H9 (cell line): ENCODE measurements around the gene ITGA8. TPM values are rescaled to one million over a fixed set of nuclear protein-coding genes. Genes with fewer than 3 reads are reported as not detected.

ENCODE experiments used
- DNase-seq: peaks from one replicate; pipeline ENCODE4 v3.0.0-alpha.2; 2017
- H2AFZ ChIP-seq: one replicate; pipeline ENCODE4 v1.6.1; 2013; ENCODE audit warnings: mild to moderate bottlenecking, low read length, control low read depth, moderate library complexity
- H2AK5ac ChIP-seq: 2 replicates; pipeline ENCODE4 v1.6.1; 2013; ENCODE audit warnings: low read length, control low read depth, mixed read lengths; ENCODE audit not compliant: insufficient read length
- H2BK120ac ChIP-seq: one replicate; pipeline ENCODE4 v1.6.1; 2013; ENCODE audit warnings: low read depth, mild to moderate bottlenecking, low read length, control low read depth, inconsistent platforms; ENCODE audit not compliant: poor library complexity, severe bottlenecking
- H2BK12ac ChIP-seq: 2 replicates; pipeline ENCODE4 v1.6.1; 2013; ENCODE audit warnings: low read length, control low read depth, mixed read lengths, low read depth; ENCODE audit not compliant: insufficient read length
- H2BK15ac ChIP-seq: 2 replicates; pipeline ENCODE4 v1.6.1; 2013; ENCODE audit warnings: low read depth, low read length, control low read depth
- H2BK20ac ChIP-seq: one replicate; pipeline ENCODE4 v1.6.1; 2013; ENCODE audit warnings: low read depth, mild to moderate bottlenecking, low read length, control low read depth, inconsistent platforms; ENCODE audit not compliant: poor library complexity, severe bottlenecking
- H2BK5ac ChIP-seq: 2 replicates; pipeline ENCODE4 v1.6.1; 2013; ENCODE audit warnings: low read length, control low read depth, mixed read lengths; ENCODE audit not compliant: insufficient read length
- H3K14ac ChIP-seq: 2 replicates; pipeline ENCODE4 v1.6.1; 2013; ENCODE audit warnings: low read length, control low read depth; ENCODE audit not compliant: insufficient read depth
- H3K18ac ChIP-seq: 2 replicates; pipeline ENCODE4 v1.6.1; 2013; ENCODE audit warnings: low read depth, mild to moderate bottlenecking, mixed read lengths, low read length, control low read depth; ENCODE audit not compliant: insufficient read length
- H3K23ac ChIP-seq: 2 replicates; pipeline ENCODE4 v1.6.1; 2013; ENCODE audit warnings: low read length, control low read depth, mixed read lengths, low read depth; ENCODE audit not compliant: insufficient read length
- H3K23me2 ChIP-seq: 2 replicates; pipeline ENCODE4 v1.6.1; 2013; ENCODE audit warnings: low read depth, mild to moderate bottlenecking, mixed read lengths, low read length, control low read depth; ENCODE audit not compliant: insufficient read length, poor library complexity, severe bottlenecking
- H3K27ac ChIP-seq: 2 replicates; pipeline ENCODE4 v1.5.1; 2013; ENCODE audit warnings: low read length, control low read depth, mixed read lengths, low read depth; ENCODE audit not compliant: insufficient read length
- H3K27me3 ChIP-seq: 2 replicates; pipeline ENCODE4 v1.6.1; 2013; ENCODE audit warnings: low read length, control low read depth, inconsistent platforms; ENCODE audit not compliant: insufficient read depth
- H3K4ac ChIP-seq: 2 replicates; pipeline ENCODE4 v1.6.1; 2013; ENCODE audit warnings: low read depth, mild to moderate bottlenecking, control low read depth, inconsistent platforms, low read length, moderate library complexity
- H3K4me1 ChIP-seq: 2 replicates; pipeline ENCODE4 v1.6.1; 2013; ENCODE audit warnings: low read length, control low read depth, inconsistent platforms; ENCODE audit not compliant: insufficient read depth
- H3K4me2 ChIP-seq: 2 replicates; pipeline ENCODE4 v1.6.1; 2013; ENCODE audit warnings: low read length, control low read depth, mixed read lengths; ENCODE audit not compliant: insufficient read length, insufficient read depth
- H3K56ac ChIP-seq: 2 replicates; pipeline ENCODE4 v1.6.1; 2013; ENCODE audit warnings: low read depth, mild to moderate bottlenecking, mixed read lengths, low read length, control low read depth; ENCODE audit not compliant: insufficient read length
- H3K79me1 ChIP-seq: 2 replicates; pipeline ENCODE4 v1.6.1; 2013; ENCODE audit warnings: low read depth, mild to moderate bottlenecking, moderate library complexity, low read length, control low read depth, inconsistent platforms; ENCODE audit not compliant: insufficient read depth, poor library complexity, severe bottlenecking
- H3K79me2 ChIP-seq: 2 replicates; pipeline ENCODE4 v1.6.1; 2013; ENCODE audit warnings: low read length, control low read depth, inconsistent platforms; ENCODE audit not compliant: insufficient read depth
- H3K9ac ChIP-seq: 2 replicates; pipeline ENCODE4 v1.6.1; 2013; ENCODE audit warnings: low read length, control low read depth, mixed read lengths; ENCODE audit not compliant: insufficient read length; ENCODE audit errors: extremely low read depth
- H3K9me3 ChIP-seq: one replicate; pipeline ENCODE4 v1.6.1; 2013; ENCODE audit warnings: low read depth, low read length, inconsistent platforms; ENCODE audit not compliant: control insufficient read depth
- H3T11ph ChIP-seq: one replicate; pipeline ENCODE4 v1.6.1; 2013; ENCODE audit warnings: mild to moderate bottlenecking, low read length, control low read depth, inconsistent platforms
- H4K20me1 ChIP-seq: one replicate; pipeline ENCODE4 v1.6.1; 2013; ENCODE audit not compliant: control insufficient read depth, insufficient read length, insufficient read depth
- H4K5ac ChIP-seq: 2 replicates; pipeline ENCODE4 v1.6.1; 2013; ENCODE audit warnings: low read depth, mild to moderate bottlenecking, mixed read lengths, low read length, control low read depth; ENCODE audit not compliant: insufficient read length
- H4K8ac ChIP-seq: replicated peaks from 2 replicates; pipeline ENCODE4 v1.6.1; 2013; ENCODE audit warnings: low read length, control low read depth, mixed read lengths, low read depth; ENCODE audit not compliant: insufficient read length
- H4K91ac ChIP-seq: 2 replicates; pipeline ENCODE4 v1.6.1; 2013; ENCODE audit warnings: low read depth, mild to moderate bottlenecking, moderate library complexity, mixed read lengths, low read length, control low read depth; ENCODE audit not compliant: insufficient read length
- H3K27ac Mint-ChIP-seq, 3 experiments: 2 replicates in 2 of 3; 3 replicates in 1 of 3; pipeline ENCODE4 v1.8.0; 2020 to 2021; ENCODE audit warnings: mixed read lengths in 3 of 3, mild to moderate bottlenecking in 1 of 3, moderate library complexity in 1 of 3
- H3K27me3 Mint-ChIP-seq: 2 replicates; pipeline ENCODE4 v1.8.0; 2021; ENCODE audit warnings: low read depth, mild to moderate bottlenecking, moderate library complexity, mixed read lengths
- H3K36me3 Mint-ChIP-seq, 3 experiments: 2 replicates in 2 of 3; 3 replicates in 1 of 3; pipeline ENCODE4 v1.8.0; 2020 to 2021; ENCODE audit warnings: low read depth in 3 of 3, mixed read lengths in 3 of 3; ENCODE audit not compliant: insufficient read depth in 1 of 3
- H3K4me1 Mint-ChIP-seq, 2 experiments: 2 replicates each; pipeline ENCODE4 v1.8.0; 2020; ENCODE audit warnings: mixed read lengths in 2 of 2
- H3K4me3 Mint-ChIP-seq, 2 experiments: 2 replicates in 1 of 2; 3 replicates in 1 of 2; pipeline ENCODE4 v1.8.0; 2020 to 2021; ENCODE audit warnings: mild to moderate bottlenecking in 2 of 2, mixed read lengths in 2 of 2, moderate library complexity in 1 of 2
- H3K9me3 Mint-ChIP-seq, 2 experiments: 2 replicates in 1 of 2; 3 replicates in 1 of 2; pipeline ENCODE4 v1.8.0; 2020; ENCODE audit warnings: mild to moderate bottlenecking in 2 of 2, mixed read lengths in 2 of 2, moderate library complexity in 1 of 2
- CTCF ChIP-seq: fragments of 200-600 bp; sonication (generic); conservative IDR thresholded peaks from 3 replicates; pipeline ENCODE4 v1.8.0; 2021; ENCODE audit warnings: antibody characterized with exemption, mild to moderate bottlenecking
- WGBS: extraction: QIAGEN DNeasy Blood & Tissue Kit; methylation state at CpG from one replicate; pipeline ENCODE4 v1.1.7; 2013; ENCODE audit warnings: missing lambda C conversion rate, low lambda C conversion rate, mixed read lengths; ENCODE audit not compliant: insufficient read length; ENCODE audit errors: extremely low coverage; 5-methylcytosine and 5-hydroxymethylcytosine counted together
- total RNA-seq: library from RNA; stranded (reverse); gene quantifications from 2 replicates; pipeline ENCODE4 v1.2.1, GENCODE V29; 2021

Gene ITGA8
- total RNA-seq, 1 experiment from 2014 or later: not detected

GRCh38 chr10:15545266-15545665, 174.5 kb downstream of the ITGA8 start:
- TF ChIP-seq CTCF: no peak
- Histone ChIP-seq H3K27me3 (no peaks in the 10 kb centered on the region), H3K9ac (no peak overlapping the region), H3T11ph (no peak overlapping the region), H4K5ac (no peak overlapping the region), H2AFZ (no peak overlapping the region), H3K23me2 (no peaks in the 10 kb centered on the region), H3K23ac (no peak overlapping the region), H3K4me1 (no peaks in the 10 kb centered on the region), H2BK5ac (no peak overlapping the region), H3K14ac (no peak overlapping the region), H4K8ac (no peak overlapping the region), H2BK12ac (no peak overlapping the region), H2BK20ac (no peak overlapping the region), H4K20me1 (no peaks in the 10 kb centered on the region), H3K18ac (no peak overlapping the region), H3K4ac (no peak overlapping the region), H2BK120ac (no peak overlapping the region), H2BK15ac (no peak overlapping the region), H3K56ac (no peak overlapping the region), H4K91ac (no peak overlapping the region), H3K27ac (no peak overlapping the region), H3K79me2 (no peaks in the 10 kb centered on the region), H3K4me2 (no peak overlapping the region), H3K79me1 (no peaks in the 10 kb centered on the region), H3K9me3 (no peaks in the 10 kb centered on the region), H2AK5ac (no peak overlapping the region)
- DNase-seq: no peak
- H3K27ac Mint-ChIP-seq: no peak overlapping the region
- H3K4me1 Mint-ChIP-seq: no peaks in the 10 kb centered on the region
- no peak overlapping the region for H3K4me3 Mint-ChIP-seq
- peaks cover 10% of the 10 kb centered on the region for H3K27me3 Mint-ChIP-seq
- peaks cover 0 to 4% of the 10 kb centered on the region in 2 experiments; a peak in 1 of 5 replicates for H3K9me3 Mint-ChIP-seq
- H3K36me3 Mint-ChIP-seq: no peaks in the 10 kb centered on the region; a peak in 1 of 7 replicates
- no CpG with 5 or more reads among the region's 2 CpGs for WGBS
